ENCODE data around the gene HCN3. TPM values are rescaled to one million over a fixed set of nuclear protein-coding genes. Genes with fewer than 3 reads are reported as not detected.

The HCN3 gene
- total RNA-seq, 1 experiment from 2014 or later = 7.7 TPM

GRCh38 chr1:155304558-155305063, 27.3 kb downstream of the HCN3 start:
- H3K4me3 ChIP-seq (ENCODE audit: insufficient read depth, low read depth, low read length) = no peak overlapping the region
- no peak for DNase-seq
- H3K36me3 ChIP-seq (replicated peaks; ENCODE audit: control insufficient read depth, insufficient read depth, low read length) = no peaks in the 10 kb centered on the region
- H3K27me3 ChIP-seq (ENCODE audit: control insufficient read depth, insufficient read depth, low read length) = peaks cover 3% of the 10 kb centered on the region; the same call in 1 of the 2 replicates

- Histone ChIP-seq H3K4me3 (ENCODE audit: insufficient read depth, low read depth, low read length) (no peak overlapping the region), H3K36me3 (replicated peaks; ENCODE audit: control insufficient read depth, insufficient read depth, low read length) (peaks cover 5% of the 10 kb centered on the region), H3K27me3 (ENCODE audit: control insufficient read depth, insufficient read depth, low read length) (peaks cover 3% of the 10 kb centered on the region; the same call in 1 of the 2 replicates)
- DNase-seq = no peak
Measured at GRCh38 chr1:155305881-155306391, 28.7 kb downstream of the HCN3 start.

GRCh38 chr1:155307247-155307740, 30.0 kb downstream of the HCN3 start:
- H3K36me3 ChIP-seq (replicated peaks; ENCODE audit: control insufficient read depth, insufficient read depth, low read length) = peaks cover 6% of the 10 kb centered on the region
- no peaks in the 10 kb centered on the region for H3K27me3 ChIP-seq (ENCODE audit: control insufficient read depth, insufficient read depth, low read length)
- H3K4me3 ChIP-seq (ENCODE audit: insufficient read depth, low read depth, low read length) = no peak overlapping the region
- DNase-seq = peak; percentile 65

GRCh38 chr1:155308493-155309422, 31.5 kb downstream of the HCN3 start, which contains the start of gene FDPS:
Gene FDPS (plus strand): TSS chr1:155308866. CDS start chr1:155309790, 924 bp downstream.
- DNase-seq = peak; percentile 96
- Histone ChIP-seq H3K36me3 (replicated peaks; ENCODE audit: control insufficient read depth, insufficient read depth, low read length) (peaks cover 14% of the 10 kb centered on the region), H3K27me3 (ENCODE audit: control insufficient read depth, insufficient read depth, low read length) (no peaks in the 10 kb centered on the region), H3K4me3 (ENCODE audit: insufficient read depth, low read depth, low read length) (peak within 1 kb of the TSS; percentile 90)

GRCh38 chr1:155309423-155310021, 32.3 kb downstream of the HCN3 start:
- DNase-seq = no peak
- Histone ChIP-seq H3K27me3 (ENCODE audit: control insufficient read depth, insufficient read depth, low read length) (no peaks in the 10 kb centered on the region), H3K4me3 (ENCODE audit: insufficient read depth, low read depth, low read length) (peak overlapping the region; percentile 90), H3K36me3 (replicated peaks; ENCODE audit: control insufficient read depth, insufficient read depth, low read length) (peaks cover 16% of the 10 kb centered on the region)

- DNase-seq = no peak
- H3K36me3 ChIP-seq (replicated peaks; ENCODE audit: control insufficient read depth, insufficient read depth, low read length) = peaks cover 21% of the 10 kb centered on the region
- H3K4me3 ChIP-seq (ENCODE audit: insufficient read depth, low read depth, low read length) = no peak overlapping the region
- H3K27me3 ChIP-seq (ENCODE audit: control insufficient read depth, insufficient read depth, low read length) = no peaks in the 10 kb centered on the region
Measured at GRCh38 chr1:155313261-155313660, 36.0 kb downstream of the HCN3 start.

GRCh38 chr1:155316922-155317321, 39.7 kb downstream of the HCN3 start:
- Histone ChIP-seq H3K27me3 (ENCODE audit: control insufficient read depth, insufficient read depth, low read length) (peaks cover 9% of the 10 kb centered on the region), H3K36me3 (replicated peaks; ENCODE audit: control insufficient read depth, insufficient read depth, low read length) (peaks cover 27% of the 10 kb centered on the region), H3K4me3 (ENCODE audit: insufficient read depth, low read depth, low read length) (no peak overlapping the region)
- DNase-seq = no peak

GRCh38 chr1:155318082-155318481, 40.8 kb downstream of the HCN3 start:
- no peak for DNase-seq
- H3K36me3 ChIP-seq (replicated peaks; ENCODE audit: control insufficient read depth, insufficient read depth, low read length) = peaks cover 23% of the 10 kb centered on the region

GRCh38 chr1:155319536-155319935, 42.3 kb downstream of the HCN3 start:
- Histone ChIP-seq H3K4me3 (ENCODE audit: insufficient read depth, low read depth, low read length) (no peak overlapping the region), H3K36me3 (replicated peaks; ENCODE audit: control insufficient read depth, insufficient read depth, low read length) (peaks cover 17% of the 10 kb centered on the region), H3K27me3 (ENCODE audit: control insufficient read depth, insufficient read depth, low read length) (peaks cover 14% of the 10 kb centered on the region)
- DNase-seq = no peak

More at GRCh38 chr1:155318082-155318481, 40.8 kb downstream of the HCN3 start:
- Histone ChIP-seq H3K4me3 (ENCODE audit: insufficient read depth, low read depth, low read length) (no peak overlapping the region), H3K27me3 (ENCODE audit: control insufficient read depth, insufficient read depth, low read length) (peaks cover 14% of the 10 kb centered on the region)

- no peak for DNase-seq
- H3K27me3 ChIP-seq (ENCODE audit: control insufficient read depth, insufficient read depth, low read length) = peaks cover 14% of the 10 kb centered on the region
- peaks cover 14% of the 10 kb centered on the region for H3K36me3 ChIP-seq (replicated peaks; ENCODE audit: control insufficient read depth, insufficient read depth, low read length)
- peak overlapping the region; percentile 73 for H3K4me3 ChIP-seq (ENCODE audit: insufficient read depth, low read depth, low read length)
Measured at GRCh38 chr1:155320252-155320651, 43.0 kb downstream of the HCN3 start.

GRCh38 chr1:155320661-155321617, 43.7 kb downstream of the HCN3 start, which contains the start of gene RUSC1:
Gene RUSC1 (plus strand): TSS chr1:155320894. CDS start chr1:155321774, 880 bp downstream.
- peak; percentile 96 for DNase-seq
- Histone ChIP-seq H3K27me3 (ENCODE audit: control insufficient read depth, insufficient read depth, low read length) (peaks cover 14% of the 10 kb centered on the region), H3K4me3 (ENCODE audit: insufficient read depth, low read depth, low read length) (peak within 1 kb of the TSS; percentile 73), H3K36me3 (replicated peaks; ENCODE audit: control insufficient read depth, insufficient read depth, low read length) (peaks cover 14% of the 10 kb centered on the region)

- H3K36me3 ChIP-seq (replicated peaks; ENCODE audit: control insufficient read depth, insufficient read depth, low read length) = peaks cover 16% of the 10 kb centered on the region
- DNase-seq = peak; percentile 65
- peak overlapping the region; percentile 98; the same call in 1 of the 2 replicates for H3K4me3 ChIP-seq (ENCODE audit: insufficient read depth, low read depth, low read length)
- H3K27me3 ChIP-seq (ENCODE audit: control insufficient read depth, insufficient read depth, low read length) = peaks cover 14% of the 10 kb centered on the region
Measured at GRCh38 chr1:155321639-155322503, 44.6 kb downstream of the HCN3 start.

GRCh38 chr1:155322571-155322952, 45.3 kb downstream of the HCN3 start:
- no peak for DNase-seq
- H3K4me3 ChIP-seq (ENCODE audit: insufficient read depth, low read depth, low read length) = peak overlapping the region; percentile 98
- H3K36me3 ChIP-seq (replicated peaks; ENCODE audit: control insufficient read depth, insufficient read depth, low read length) = peaks cover 16% of the 10 kb centered on the region
- peaks cover 14% of the 10 kb centered on the region for H3K27me3 ChIP-seq (ENCODE audit: control insufficient read depth, insufficient read depth, low read length)

Measured in H7 (cell line).